Activated CD8-positive, alpha-beta memory T cell treated with anti-CD3 and anti-CD28 coated beads for 1 hour (primary cell): Measurements from ENCODE around the gene AHRR.
"Not testable (repeated sequence)": the region's sequence is repeated elsewhere in the genome, so short reads cannot be mapped to it uniquely, and the experiment has no call there.

Experiments used
- DNase-seq, 2 donors: peaks; one replicate each; pipeline ENCODE4 v3.0.0-alpha.2; 2020; ENCODE audit warnings: low read depth in 1 of 2; ENCODE audit errors: extremely low read depth in 1 of 2

Gene AHRR

DNA sequence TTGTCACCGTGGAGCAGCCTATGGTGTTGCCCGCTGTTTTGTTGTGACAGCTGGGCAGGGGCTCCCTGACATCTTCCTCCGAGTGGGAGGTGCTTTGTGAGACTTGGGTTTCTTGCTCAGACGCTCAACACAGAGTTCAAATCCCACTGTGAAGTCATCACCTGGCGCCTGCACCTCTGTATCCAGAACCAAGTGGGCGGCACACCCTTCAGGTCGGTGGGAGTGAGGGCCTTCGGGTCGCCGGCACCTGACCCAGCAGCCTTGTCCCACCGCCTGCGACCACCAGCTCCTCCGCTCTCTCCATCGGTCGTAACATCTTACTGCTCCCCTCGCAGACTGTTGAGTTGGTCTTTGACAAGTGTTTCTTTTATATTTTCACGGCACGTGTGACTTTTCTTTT, 83.9 kb downstream of the AHRR start:
- DNase-seq: no peak

DNA sequence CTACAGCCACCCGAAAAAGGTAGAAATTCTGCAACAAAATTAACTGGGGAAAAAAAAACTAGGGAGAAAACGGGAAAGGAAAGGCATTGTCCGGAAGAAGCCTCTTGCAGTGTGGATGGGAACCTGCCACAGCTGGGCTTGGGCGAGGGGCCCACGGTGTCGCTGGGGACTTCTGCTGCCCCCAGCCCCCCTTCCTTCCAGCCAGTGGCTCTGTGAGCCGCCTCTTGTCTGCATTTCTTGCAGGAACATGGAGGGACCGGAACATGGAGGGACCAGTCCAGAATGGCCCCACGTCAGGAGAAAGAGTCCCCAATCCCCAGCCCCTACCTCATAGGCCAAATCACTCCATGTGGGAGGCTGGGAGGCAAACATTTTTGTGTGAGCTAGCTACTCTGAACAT, 84.5 kb downstream of the AHRR start:
- DNase-seq: no peak

DNA sequence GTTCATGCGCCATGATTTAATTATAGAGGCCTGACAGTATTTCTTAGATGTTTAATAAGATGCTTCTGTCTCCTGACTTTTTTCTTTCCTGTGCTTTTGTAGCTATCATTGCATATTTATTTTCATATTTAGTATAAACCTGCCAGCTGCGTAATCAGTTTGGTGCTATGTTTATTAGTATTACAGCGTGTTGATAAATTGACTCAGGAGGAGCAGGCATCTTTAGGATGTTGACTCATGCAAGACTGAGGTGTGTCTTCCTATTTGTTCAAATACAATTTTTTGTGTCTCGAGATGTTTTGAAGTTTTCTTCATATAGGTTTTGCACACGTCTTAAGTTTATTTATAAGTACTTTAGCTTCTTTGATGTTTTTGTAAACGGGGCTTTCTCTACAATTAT, 85.5 kb downstream of the AHRR start:
- no peak for DNase-seq

DNA sequence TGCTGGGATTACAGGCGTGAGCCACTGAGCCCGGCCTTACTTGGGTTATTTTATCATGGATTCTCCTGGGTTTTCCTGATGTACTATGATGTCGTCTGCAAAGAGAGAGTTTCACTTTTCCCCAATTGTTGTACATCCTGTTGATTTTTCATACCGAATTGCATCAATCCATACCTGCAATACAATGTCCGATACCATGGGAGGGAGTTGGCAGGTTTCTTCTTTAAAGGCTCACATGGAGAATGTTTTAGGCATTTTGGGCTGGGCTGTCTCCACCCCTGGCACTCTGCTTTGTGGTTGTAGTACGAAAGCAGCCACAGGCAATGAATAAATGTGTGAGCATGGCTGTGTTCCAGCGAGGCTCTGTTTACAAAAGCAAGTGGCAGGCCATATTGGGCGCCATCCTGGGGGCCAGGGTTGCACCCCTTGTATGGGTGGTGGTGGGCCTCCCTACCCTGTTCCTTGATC, 86.3 kb downstream of the AHRR start:
- no peak for DNase-seq

DNA sequence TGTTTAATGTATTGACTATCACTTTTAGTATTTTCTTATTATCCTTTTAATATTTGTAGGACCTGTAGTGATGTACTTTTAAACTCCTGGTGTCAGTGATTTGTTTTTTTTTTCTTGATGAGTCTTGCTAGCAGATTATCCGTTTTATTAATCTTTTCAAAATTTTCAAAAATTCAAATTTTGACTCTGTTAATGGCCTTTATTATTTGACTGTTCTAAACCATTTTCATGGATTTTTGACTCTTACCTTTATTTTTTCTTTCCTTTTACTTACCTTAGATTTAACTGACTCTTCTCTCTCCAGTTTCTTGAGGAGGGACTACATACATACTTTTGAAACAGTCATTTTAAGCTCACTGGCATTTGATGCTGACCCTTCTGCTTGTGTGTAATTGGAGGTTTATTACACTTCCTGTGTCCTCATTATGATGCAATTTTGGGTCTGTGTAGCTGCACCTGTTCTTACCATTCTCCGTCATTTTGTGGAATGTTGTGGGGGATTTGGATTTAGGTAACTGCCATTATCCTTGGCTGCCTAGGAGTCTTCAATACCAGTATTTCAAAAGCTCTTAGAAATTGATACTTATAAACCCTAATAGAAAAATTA, 89.5 kb downstream of the AHRR start:
- no peak for DNase-seq

DNA sequence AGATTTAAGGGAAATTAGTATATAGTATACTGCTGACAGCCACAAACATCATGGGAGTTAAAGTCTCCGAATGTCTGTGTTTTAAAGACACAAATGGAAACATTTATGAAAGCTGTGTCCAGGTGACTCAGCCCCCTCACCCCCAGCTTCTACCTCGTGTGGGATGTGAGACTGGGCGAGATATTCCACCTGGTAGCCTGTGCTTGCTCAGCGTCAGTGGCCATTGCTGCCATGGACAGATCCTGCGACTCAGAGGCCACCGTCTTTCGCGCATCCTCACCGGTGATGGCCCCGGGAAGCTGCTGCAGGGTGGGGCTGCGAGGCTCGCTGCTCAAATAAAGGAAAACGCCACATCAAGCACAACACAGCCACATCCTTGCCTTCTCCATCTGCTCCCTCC, 90.2 kb downstream of the AHRR start:
- no peak for DNase-seq

DNA sequence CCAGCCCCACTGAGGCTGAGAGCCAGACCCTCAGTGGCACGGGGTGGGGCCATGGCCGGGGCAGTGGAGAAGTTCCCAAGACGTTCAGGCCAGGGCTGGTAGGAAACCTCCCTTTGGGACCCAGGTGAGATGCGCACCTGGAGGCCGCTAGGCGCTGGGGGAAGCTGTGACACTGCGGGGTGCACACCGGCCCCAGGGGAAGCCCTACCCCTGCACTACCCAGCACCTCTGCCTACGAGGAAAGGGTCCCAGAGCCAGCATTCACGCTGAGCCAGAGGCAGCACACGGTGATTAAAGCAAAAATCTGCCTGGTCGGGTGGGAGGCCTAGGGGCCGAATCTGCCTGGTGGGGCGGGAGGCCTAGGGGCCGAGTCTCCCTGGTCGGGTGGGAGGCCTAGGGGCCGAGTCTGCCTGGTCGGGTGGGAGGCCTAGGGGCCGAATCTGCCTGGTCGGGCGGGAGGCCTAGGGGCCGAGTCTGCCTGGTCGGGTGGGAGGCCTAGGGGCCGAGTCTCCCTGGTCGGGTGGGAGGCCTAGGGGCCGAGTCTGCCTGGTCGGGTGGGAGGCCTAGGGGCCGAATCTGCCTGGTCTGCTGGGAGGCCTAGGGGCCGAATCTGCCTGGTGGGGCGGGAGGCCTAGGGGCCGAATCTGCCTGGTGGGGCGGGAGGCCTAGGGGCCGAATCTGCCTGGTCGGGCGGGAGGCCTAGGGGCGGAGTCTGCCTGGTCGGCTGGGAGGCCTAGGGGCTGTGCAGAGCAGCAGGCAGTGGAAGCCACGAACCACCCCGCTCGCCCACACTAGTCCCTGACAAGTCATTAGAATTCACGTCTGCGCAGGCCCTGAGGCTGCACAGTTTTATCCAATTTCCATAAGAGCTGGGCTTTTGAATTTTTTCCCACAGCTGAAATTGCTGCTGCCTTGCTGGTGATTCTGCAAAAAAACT, 93.7 kb downstream of the AHRR start:
- DNase-seq: not testable (repeated sequence)

DNA sequence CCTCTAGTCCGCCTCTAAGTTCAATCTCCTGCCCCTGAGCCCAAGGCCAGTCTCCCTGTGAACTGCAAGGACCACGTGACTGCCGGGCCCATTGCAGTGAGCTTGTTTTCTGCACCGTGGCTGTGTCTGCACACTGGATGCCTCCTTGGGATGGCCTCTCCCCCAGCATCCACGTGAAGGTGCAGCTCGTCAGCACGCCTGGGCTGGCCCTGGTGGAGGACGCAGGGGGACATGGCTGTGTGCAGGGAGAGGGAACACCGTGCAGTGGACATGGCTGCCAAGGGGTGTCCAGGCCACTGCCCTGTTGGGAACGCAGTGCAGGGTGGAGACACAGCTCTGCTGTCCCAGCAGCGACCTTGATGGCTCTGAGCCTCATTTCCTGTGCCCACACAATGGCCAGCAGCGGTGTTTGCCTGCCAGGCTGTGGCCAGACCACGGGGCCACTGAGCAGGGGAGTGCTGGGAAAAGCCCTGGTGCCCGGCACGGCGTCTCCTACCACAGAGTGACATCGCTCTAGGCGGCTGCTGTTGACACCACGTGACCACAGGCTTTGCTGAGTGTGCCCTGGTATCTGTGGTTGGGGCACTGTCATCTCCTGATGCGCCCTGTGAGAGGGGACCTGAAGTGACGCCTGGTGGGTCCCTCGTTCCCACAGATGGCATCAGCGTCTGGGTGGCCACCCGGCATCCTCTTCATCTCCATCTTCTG, 94.6 kb downstream of the AHRR start:
- no peak for DNase-seq

DNA sequence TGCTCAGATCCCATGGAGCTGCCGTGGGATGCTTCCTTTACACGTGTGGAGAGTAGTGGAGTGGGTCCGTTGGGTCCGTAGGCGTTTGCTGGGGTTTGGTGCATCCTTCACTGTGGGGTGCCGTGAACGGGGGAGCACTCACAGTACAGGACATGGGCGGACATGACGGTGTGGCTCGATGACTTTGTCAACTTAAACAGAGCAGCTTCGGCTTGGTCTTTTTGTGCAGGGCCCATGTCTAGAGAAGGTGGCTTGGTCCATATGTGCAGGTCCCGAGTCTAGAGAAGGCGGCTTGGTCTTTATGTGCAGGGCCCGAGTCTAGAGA, 95.1 kb downstream of the AHRR start:
- no peak for DNase-seq

DNA sequence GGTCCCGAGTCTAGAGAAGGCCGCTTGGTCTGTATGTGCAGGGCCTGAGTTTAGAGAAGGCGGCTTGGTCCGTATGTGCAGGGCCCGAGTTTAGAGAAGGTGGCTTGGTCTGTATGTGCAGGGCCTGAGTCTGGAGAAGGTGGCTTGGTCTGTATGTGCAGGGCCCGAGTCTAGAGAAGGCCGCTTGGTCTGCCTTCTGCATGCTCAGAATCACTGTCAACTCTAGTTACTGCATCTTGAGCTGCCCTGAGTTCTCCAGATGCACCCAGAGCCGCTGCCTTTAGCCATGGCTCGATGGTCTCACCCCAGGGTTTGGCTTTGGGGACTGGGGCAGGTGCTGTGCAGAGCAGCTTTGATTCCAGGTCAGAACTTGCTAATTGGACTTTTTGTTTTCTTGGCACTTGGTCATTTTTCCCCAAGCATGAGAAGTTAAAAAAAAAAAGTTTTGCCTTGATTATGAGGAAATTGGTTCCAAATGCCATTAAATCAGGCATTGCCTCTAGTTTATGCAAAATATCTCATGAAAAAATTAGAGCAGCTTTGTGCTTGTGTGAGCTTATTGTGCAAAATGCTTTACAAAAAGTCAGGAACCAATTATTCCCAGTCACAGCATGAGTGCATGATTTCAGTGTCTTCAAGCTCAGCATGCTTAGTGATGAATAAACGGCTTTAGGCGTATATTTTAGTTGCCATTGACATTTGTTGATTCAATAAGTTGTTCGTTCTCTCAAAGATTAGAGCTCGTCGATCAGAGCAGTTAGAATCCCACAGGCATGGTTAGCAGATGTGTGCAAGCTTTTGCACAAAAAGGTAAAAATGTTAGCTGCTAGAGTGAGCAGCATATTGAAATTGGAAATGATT, 96.0 kb downstream of the AHRR start:
- no peak for DNase-seq

DNA sequence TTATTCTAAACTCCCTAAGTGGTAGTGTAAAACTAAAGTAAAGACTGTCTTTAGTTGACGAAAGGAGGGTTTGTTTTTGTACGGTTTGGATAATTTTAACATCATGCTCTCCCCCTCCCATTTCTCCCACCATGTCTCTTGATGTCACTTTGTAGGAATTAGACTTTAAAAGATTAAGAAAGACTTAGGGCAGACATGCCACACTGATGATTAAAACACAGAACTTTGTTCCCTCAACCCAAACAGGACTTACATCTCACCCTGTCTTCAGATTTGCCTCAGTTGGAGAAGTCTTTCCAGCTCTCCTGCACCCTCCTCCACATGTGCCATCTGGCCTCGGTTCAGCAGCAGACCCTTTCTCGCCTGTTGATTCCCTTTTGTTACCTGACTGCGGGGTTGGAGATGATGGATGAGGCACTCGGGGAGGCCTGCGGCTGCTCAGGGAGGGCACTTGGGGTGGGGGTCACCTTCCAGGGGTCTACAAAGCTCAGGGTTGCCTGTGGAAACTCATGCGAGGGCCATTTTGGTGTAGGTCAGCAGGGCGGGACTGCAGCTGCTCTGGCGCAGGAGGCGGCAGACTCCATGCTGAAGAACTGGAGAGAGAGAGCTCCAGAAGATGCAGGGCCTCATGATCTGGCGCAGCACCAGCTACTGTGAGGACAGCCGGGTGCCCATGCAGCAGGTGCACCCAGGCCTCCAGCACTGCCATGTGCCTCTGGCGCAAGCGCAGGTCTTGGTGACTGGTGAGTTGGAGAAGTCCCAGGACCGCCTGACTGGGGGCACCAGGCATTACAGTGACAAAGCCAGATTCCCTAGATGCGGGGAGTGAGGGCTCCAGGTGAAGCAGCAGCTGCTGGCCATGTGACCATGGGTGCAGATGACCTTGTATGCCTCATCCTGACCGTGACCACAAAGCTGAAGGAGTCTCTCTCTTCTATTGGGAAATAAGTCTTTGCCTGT, 96.9 kb downstream of the AHRR start:
- no peak for DNase-seq

DNA sequence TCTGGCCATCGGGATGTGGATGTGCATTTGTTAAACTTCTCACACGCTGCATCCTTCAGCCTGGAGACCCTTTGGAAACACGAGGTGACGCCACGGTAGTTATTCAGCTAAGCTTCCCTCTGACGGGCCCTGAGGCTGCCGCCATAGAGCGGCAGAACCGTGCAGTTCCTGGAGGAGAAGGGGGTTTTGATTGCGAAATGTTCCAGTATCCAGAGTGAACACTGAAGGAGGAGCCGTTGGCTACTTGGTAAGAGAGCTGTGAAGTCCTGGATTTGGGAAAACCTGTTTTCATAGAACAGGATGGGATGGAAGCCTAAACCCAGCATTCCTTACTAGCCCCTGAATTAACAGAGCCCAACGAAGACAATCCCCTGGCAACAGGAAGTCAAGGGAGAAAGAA, 98.5 kb downstream of the AHRR start:
- DNase-seq: no peak

DNA sequence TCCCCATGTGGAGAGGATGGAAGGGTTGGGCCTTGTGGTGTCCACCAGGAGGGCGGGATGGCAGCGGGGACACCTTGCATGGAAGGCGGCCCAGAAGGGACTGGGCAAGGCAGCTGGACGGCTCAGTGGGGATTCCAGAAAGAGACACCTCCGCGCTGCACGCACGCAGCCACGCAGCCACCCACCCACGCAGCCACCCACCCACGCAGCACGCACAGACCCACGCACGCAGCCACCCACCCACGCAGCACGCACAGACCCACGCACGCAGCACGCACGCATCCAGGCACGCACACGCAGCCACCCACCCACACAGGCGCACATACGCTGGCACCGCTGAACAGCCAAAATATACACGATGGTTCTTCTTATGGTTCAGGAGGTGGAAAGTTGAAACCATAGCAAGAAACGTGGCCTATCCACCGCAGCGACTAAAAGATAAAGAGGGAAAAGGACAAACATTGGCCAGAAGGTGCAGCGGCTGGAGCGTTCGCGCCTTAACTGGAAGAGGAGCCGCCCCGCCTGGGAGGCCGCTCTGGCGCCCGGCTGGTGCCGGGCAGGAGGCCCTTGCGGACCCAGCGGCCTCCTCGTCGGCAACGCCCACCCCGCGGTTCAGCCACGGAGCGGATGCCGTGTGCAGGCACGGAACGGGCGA, 99.2 kb downstream of the AHRR start:
- no peak for DNase-seq

DNA sequence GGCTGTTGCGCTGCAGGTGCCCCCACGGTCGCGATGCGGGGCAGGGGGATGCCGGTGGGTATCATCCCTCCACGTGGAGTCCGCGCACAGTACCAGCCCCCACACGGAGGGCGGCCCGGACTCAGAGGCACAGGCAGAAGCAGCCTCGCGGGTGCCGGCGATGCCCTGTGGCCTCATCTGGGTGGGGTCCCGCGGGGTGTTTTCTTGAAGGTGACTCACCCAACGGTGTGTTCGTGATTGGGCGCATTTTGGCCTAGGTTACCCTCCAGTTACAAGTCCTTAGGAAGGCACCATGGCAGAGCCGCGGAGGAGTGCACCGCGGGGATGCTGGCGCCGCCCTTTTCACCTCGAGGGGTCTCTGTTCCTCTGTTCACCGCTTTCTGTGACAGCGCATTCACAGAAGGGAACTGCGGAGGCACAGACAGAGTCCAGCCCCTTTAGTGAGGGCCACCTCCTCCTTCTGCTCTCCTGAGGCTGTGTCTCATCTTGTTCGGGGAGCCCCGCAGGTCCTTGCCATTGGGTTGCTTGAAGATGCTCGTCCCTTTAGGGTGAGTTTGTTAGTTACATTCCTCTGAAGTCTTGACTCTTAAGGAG, 99.9 kb downstream of the AHRR start:
- DNase-seq: no peak

DNA sequence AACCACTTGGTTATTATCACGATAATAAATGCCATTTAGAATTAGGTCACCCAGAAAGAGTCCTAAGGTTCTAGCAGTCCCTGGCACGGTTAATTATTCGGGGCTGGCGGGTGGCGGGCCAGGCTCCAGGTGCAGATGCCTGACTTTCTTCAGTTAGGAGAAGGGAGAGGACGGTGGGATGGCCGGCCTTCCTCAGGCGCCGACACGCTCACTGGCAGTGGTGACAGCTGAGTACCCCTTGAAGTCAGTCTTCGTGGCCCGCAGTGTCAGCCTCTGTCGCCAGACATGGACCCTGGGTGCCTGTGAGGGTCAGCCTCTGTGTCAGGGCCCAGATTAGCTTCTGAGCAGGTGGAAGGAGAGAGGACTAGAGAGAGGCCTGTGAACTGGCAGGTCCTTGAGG, 100.4 kb downstream of the AHRR start:
- no peak for DNase-seq

DNA sequence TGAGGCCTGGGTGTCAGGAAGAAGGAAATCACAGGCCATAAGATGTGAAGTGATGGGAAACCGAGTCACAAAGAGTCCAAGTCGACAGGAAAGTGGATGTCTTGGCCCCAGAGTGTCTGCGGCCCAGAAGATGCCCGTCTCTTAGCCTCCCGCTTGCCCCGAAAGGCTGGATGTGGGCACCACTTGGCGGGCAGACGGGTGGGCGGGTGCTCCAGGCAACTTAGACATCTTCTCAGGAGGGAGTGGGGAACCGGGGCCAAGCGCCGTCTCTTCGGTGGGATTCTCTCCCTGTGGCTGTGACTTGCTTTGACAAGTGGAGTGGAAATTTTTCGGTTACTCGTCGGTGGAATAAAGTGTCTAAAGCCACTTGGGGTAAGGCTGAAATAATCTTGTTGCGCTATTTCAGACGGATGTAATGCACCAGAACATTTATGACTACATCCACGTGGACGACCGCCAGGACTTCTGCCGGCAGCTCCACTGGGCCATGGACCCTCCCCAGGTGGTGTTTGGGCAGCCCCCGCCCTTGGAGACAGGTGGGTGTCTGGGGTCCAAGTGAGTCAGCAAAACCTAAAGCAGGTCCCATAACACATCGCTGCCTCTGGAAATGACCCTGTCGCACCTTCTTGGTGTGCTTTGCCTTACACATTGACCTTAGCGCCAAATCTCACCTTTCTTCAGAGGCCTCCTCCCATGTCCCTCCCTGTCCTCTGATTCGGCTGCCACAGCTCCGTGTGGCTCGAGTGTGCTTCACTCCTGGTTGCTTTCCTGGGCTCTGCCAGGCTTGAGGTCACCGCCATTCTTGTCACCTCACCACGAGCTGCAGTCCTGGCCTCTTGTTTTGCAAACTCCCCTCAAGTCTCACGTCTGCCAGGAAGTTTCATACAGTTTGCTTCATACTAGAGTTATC, 101.1 kb downstream of the AHRR start:
- no peak for DNase-seq

DNA sequence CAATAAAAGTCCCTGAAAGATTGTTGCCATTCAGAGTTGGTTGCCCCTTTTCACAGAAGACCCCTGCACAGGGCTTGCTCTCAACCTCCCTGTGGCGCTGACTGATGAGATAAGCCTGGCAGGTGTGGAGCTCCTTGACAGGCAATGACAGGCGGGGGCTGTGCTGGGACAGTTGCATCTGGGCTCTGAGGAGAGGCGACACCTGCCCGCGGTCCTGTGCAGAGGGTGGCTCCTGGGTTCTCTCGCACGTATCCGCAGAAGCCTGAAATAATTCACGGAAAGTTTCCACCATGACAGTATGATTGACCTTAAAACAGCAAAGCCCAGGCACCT, 101.7 kb downstream of the AHRR start:
- DNase-seq: no peak

DNA sequence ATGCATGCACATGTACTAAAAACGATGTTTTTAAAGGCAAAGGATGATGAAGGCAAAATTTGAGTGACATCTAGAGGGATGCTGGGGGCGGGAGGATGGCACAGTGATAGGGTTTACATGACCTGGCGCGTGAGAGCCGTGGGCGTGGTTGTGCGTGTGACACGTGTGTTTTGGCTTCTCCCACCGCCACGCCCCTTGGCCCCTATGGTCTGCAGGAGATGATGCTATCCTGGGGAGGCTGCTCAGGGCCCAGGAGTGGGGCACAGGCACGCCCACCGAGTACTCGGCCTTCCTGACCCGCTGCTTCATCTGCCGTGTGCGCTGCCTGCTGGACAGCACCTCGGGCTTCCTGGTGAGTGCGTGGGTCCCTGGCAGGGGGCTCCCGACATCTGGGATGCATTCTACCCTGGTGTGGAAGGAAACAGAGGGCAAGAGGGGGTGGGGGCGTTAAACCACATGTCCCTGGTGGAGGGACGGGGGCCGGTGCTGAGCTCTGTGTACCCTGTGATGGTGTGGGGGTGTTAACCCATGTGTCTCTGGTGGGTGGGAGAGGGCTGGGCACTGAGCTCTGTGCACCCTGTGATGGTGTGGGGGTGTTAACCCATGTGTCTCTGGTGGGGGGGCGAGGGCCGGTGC, 102.2 kb downstream of the AHRR start:
- no peak for DNase-seq
